B cell (primary cell): Measurements from ENCODE around the gene TSKU. TPM values are rescaled to one million over a fixed set of nuclear protein-coding genes. Genes with fewer than 3 reads are reported as not detected.

Experiments used
- ATAC-seq: fragments of 200-7000 bp; cut with Tn5 transposase; one replicate; pipeline ENCODE4 v1.10.0; 2021; ENCODE audit warnings: low read depth, mild to moderate bottlenecking, moderate number of reproducible peaks, moderate library complexity
- CTCF ChIA-PET: fragments of 350-600 bp; sonication (Branson Sonifier 250); formaldehyde crosslinking; loops from one replicate; lab custom pipeline; 2021; ENCODE audit warnings: antibody characterized with exemption, inconsistent platforms; lab: Charles Lee
- POLR2A ChIA-PET: fragments of 350-600 bp; sonication (Branson Sonifier 250); formaldehyde crosslinking; loops from one replicate; lab custom pipeline; 2021; ENCODE audit warnings: antibody characterized with exemption; lab: Charles Lee
- DNase-seq: peaks from one replicate; pipeline ENCODE4 v3.0.0; 2013
- H2AFZ ChIP-seq: 2 replicates; pipeline ENCODE4 v1.6.1; 2012; ENCODE audit warnings: mild to moderate bottlenecking, low read depth, low read length; ENCODE audit not compliant: insufficient read depth, poor library complexity, severe bottlenecking
- H3K27ac ChIP-seq, 2 donors: 1 replicate in 1 of 2; 2 replicates in 1 of 2; pipeline ENCODE4 v1.5.1; 2012 to 2013; ENCODE audit warnings: low read length in 2 of 2, mild to moderate bottlenecking in 2 of 2, moderate library complexity in 1 of 2
- H3K27me3 ChIP-seq, 4 experiments: fragments of 200-600 bp in 1 of 4; sonication (generic) in 1 of 4; replicated peaks in 1 of 4; 1 replicate in 2 of 4; 2 replicates in 2 of 4; pipeline versions ENCODE4 v1.6.1 to v1.7.0; 2013 to 2016; ENCODE audit warnings: low read length in 3 of 4, mild to moderate bottlenecking in 2 of 4, mixed read lengths in 1 of 4, moderate library complexity in 1 of 4; ENCODE audit not compliant: insufficient read depth in 4 of 4, control insufficient read depth in 3 of 4; ENCODE audit errors: control extremely low read depth in 1 of 4
- H3K36me3 ChIP-seq, 2 experiments: replicated peaks in 1 of 2; 1 replicate in 1 of 2; 2 replicates in 1 of 2; pipeline versions ENCODE4 v1.6.1 to v1.7.1; 2013; ENCODE audit warnings: low read length in 1 of 2; ENCODE audit not compliant: insufficient read depth in 2 of 2, control insufficient read depth in 1 of 2; ENCODE audit errors: control extremely low read depth in 1 of 2, extremely low read depth in 1 of 2
- H3K4me1 ChIP-seq, 2 donors: fragments of 200-600 bp in 1 of 2; sonication (generic) in 1 of 2; 1 replicate in 1 of 2; 2 replicates in 1 of 2; pipeline versions ENCODE4 v1.5.1 to v1.6.1; 2013 to 2017; ENCODE audit warnings: low read length in 2 of 2; ENCODE audit not compliant: control insufficient read depth in 2 of 2, insufficient read depth in 2 of 2
- H3K4me2 ChIP-seq: replicated peaks from 2 replicates; pipeline ENCODE3; 2012; ENCODE audit warnings: mild to moderate bottlenecking, low read depth, low read length; ENCODE audit not compliant: poor library complexity, severe bottlenecking
- H3K4me3 ChIP-seq, 5 experiments: fragments of 200-600 bp in 1 of 5; sonication (generic) in 1 of 5; 1 replicate in 3 of 5; 2 replicates in 2 of 5; pipeline versions ENCODE4 v1.5.1 to v1.7.0; 2011 to 2016; ENCODE audit warnings: low read length in 4 of 5, mild to moderate bottlenecking in 4 of 5, low read depth in 2 of 5, control low read depth in 1 of 5, moderate library complexity in 1 of 5; ENCODE audit not compliant: insufficient read depth in 1 of 5; ENCODE audit errors: control extremely low read depth in 1 of 5, extremely low read depth in 1 of 5
- H3K79me2 ChIP-seq: fragments of 200-600 bp; sonication (generic); one replicate; pipeline ENCODE4 v1.6.0; 2016; ENCODE audit warnings: low read length; ENCODE audit not compliant: control insufficient read depth, insufficient read depth
- H3K9ac ChIP-seq: fragments of 200-600 bp; sonication (generic); 2 replicates; pipeline ENCODE4 v1.6.1; 2017; ENCODE audit warnings: mild to moderate bottlenecking, low read length, moderate library complexity
- H3K9me3 ChIP-seq, 3 donors: one replicate each; pipeline versions ENCODE4 v1.6.1 to v1.7.1; 2013; ENCODE audit warnings: low read length in 2 of 3; ENCODE audit not compliant: control insufficient read depth in 2 of 3, insufficient read depth in 1 of 3; ENCODE audit errors: control extremely low read depth in 1 of 3
- H4K20me1 ChIP-seq: 2 replicates; pipeline ENCODE4 v1.6.0; 2012; ENCODE audit warnings: mild to moderate bottlenecking, low read length; ENCODE audit not compliant: insufficient read depth, control insufficient read depth, poor library complexity, severe bottlenecking
- H3K27ac Mint-ChIP-seq: one replicate; pipeline ENCODE4 v1.8.0; 2021; ENCODE audit warnings: mixed read lengths
- H3K27me3 Mint-ChIP-seq: one replicate; pipeline ENCODE4 v1.8.0; 2021; ENCODE audit warnings: mixed read lengths
- H3K4me1 Mint-ChIP-seq: one replicate; pipeline ENCODE4 v1.8.0; 2021; ENCODE audit warnings: mixed read lengths
- H3K4me3 Mint-ChIP-seq: one replicate; pipeline ENCODE4 v1.8.0; 2021; ENCODE audit warnings: mixed read lengths
- H3K9me3 Mint-ChIP-seq: one replicate; pipeline ENCODE4 v1.8.0; 2022; ENCODE audit warnings: mixed read lengths; ENCODE audit not compliant: insufficient read depth
- CTCF ChIP-seq: fragments of 200-600 bp; IDR thresholded peaks from one replicate; pipeline ENCODE4 v1.8.0; 2022; ENCODE audit warnings: antibody characterized with exemption, mild to moderate bottlenecking
- EZH2 ChIP-seq: IDR thresholded peaks from 2 replicates; pipeline ENCODE4 v1.6.1; 2012; ENCODE audit warnings: borderline replicate concordance, low read depth, mild to moderate bottlenecking, moderate library complexity, low read length; ENCODE audit not compliant: insufficient read depth, poor library complexity, severe bottlenecking
- WGBS: methylation state at CpG from one replicate; pipeline ENCODE4 v1.1.5; 2013; ENCODE audit warnings: missing lambda C conversion rate; ENCODE audit not compliant: insufficient coverage; 5-methylcytosine and 5-hydroxymethylcytosine counted together
- intact Hi-C: fragments of 100-400 bp; cut with micrococcal nuclease; formaldehyde crosslinking; loops from one replicate; pipeline ENCODE4 v1.10.0; 2022
- polyA plus RNA-seq: library from polyadenylated mRNA; depleted of rRNA; stranded (reverse); fragments of >200 nt; gene quantifications from 2 replicates; pipeline ENCODE4 v1.2.3, GENCODE V29; 2012
- total RNA-seq, 2 donors: library from RNA; stranded (reverse); fragments of 120-200 nt in 1 of 2; gene quantifications; 1 replicate in 1 of 2; 2 replicates in 1 of 2; pipeline versions ENCODE4 v1.2.3 to v1.2.4, GENCODE V29; 2013 to 2022

TSKU gene
- total and polyA plus RNA-seq, 2 donors (not counting 1 experiment from before 2014, with no cell fraction given): not detected

GRCh38 chr11:76769645-76770586, 13.2 kb upstream of the TSKU start:
- Histone ChIP-seq H3K79me2 (no peaks in the 10 kb centered on the region), H3K4me1 (no peaks in the 10 kb centered on the region), H3K27me3 (peaks cover 0 to 4% (median 0%) of the 10 kb centered on the region in 4 experiments), H4K20me1 (no peaks in the 10 kb centered on the region), H2AFZ (no peak overlapping the region), H3K9ac (no peak overlapping the region), H3K4me3 (no peak overlapping the region), H3K9me3 (peaks cover 0 to 8% (median 0%) of the 10 kb centered on the region in 3 donors), H3K4me2 (no peak overlapping the region), H3K27ac (no peak overlapping the region), H3K36me3 (no peaks in the 10 kb centered on the region)
- Mint-ChIP-seq H3K27me3 (peaks cover 35% of the 10 kb centered on the region), H3K9me3 (no peaks in the 10 kb centered on the region), H3K4me3 (no peak overlapping the region), H3K27ac (no peak overlapping the region), H3K4me1 (no peaks in the 10 kb centered on the region)
- intact Hi-C loops: no loop called here
- ChIA-PET CTCF (no interaction called here), POLR2A (no interaction called here)
- no peak for ATAC-seq
- no peak for DNase-seq
- 79% methylated on average over 10 of the region's 13 CpGs for WGBS
- no peak for TF ChIP-seq EZH2
- TF ChIP-seq CTCF: no peak
